ENCODE data around the gene S100A16.

S100A16 gene

GRCh38 chr1:153639280-153639679 is 26.3 kb upstream of the S100A16 start:
- DNase-seq (ENCODE audit: low read depth, low spot score), result no peak
- in situ Hi-C loops (cut with HindIII; ENCODE audit: low sequenced_read_pairs), result no loop called here
- no peak overlapping the region for H3K4me3 ChIP-seq (ENCODE audit: low read depth, low read length)
- no peak for TF ChIP-seq CTCF (IDR thresholded peaks at IDR 0.05; ENCODE audit: low read depth, low read length)

GRCh38 chr1:153638261-153638660 is 25.3 kb upstream of the S100A16 start:
- no peak overlapping the region for H3K4me3 ChIP-seq (ENCODE audit: low read depth, low read length)
- DNase-seq (ENCODE audit: low read depth, low spot score), result no peak
- no peak for TF ChIP-seq CTCF (IDR thresholded peaks at IDR 0.05; ENCODE audit: low read depth, low read length)
- in situ Hi-C loops (cut with HindIII; ENCODE audit: low sequenced_read_pairs), result no loop called here

- no peak overlapping the region for H3K4me3 ChIP-seq (ENCODE audit: low read depth, low read length)
- TF ChIP-seq CTCF (IDR thresholded peaks at IDR 0.05; ENCODE audit: low read depth, low read length), result no peak
- in situ Hi-C loops (cut with HindIII; ENCODE audit: low sequenced_read_pairs), result no loop called here
- no peak for DNase-seq (ENCODE audit: low read depth, low spot score)
These were observed 23.4 kb upstream of the S100A16 start for GRCh38 chr1:153636312-153636711.

- no peak for TF ChIP-seq CTCF (IDR thresholded peaks at IDR 0.05; ENCODE audit: low read depth, low read length)
- H3K4me3 ChIP-seq (ENCODE audit: low read depth, low read length), result peak overlapping the region; percentile 98
- in situ Hi-C loops (cut with HindIII; ENCODE audit: low sequenced_read_pairs), result no loop called here
- no peak for DNase-seq (ENCODE audit: low read depth, low spot score)
These were observed 22.9 kb upstream of the S100A16 start for GRCh38 chr1:153635872-153636271.

- DNase-seq (ENCODE audit: low read depth, low spot score), result peak; percentile 98
- peak within 1 kb of the TSS; percentile 98 for H3K4me3 ChIP-seq (ENCODE audit: low read depth, low read length)
- in situ Hi-C loops (cut with HindIII; ENCODE audit: low sequenced_read_pairs), result no loop called here
- no peak for TF ChIP-seq CTCF (IDR thresholded peaks at IDR 0.05; ENCODE audit: low read depth, low read length)
These were observed 21.1 kb upstream of the S100A16 start, which contains the start of gene CHTOP for GRCh38 chr1:153633754-153634665. Gene CHTOP, plus strand, starts transcription at chr1:153634066. Its CDS starts 2,523 bp downstream, at chr1:153636589.

- no peak for DNase-seq (ENCODE audit: low read depth, low spot score)
- in situ Hi-C loops (cut with HindIII; ENCODE audit: low sequenced_read_pairs), result no loop called here
- H3K4me3 ChIP-seq (ENCODE audit: low read depth, low read length), result peak overlapping the region; percentile 98
- no peak for TF ChIP-seq CTCF (IDR thresholded peaks at IDR 0.05; ENCODE audit: low read depth, low read length)
These were observed 20.3 kb upstream of the S100A16 start for GRCh38 chr1:153633161-153633753.

Data from astrocyte of the spinal cord (primary cell).